Calu3 (cell line): ENCODE measurements around the gene MPI. TPM values are rescaled to one million over a fixed set of nuclear protein-coding genes. Genes with fewer than 3 reads are reported as not detected.

Experiments
- BruUV-seq: library from RNA; stranded (reverse); fragments of 400-500 nt; replicated peaks from 2 replicates; lab custom pipeline; 2021; lab: Mats Ljungman, UMichigan
- CTCF ChIA-PET: fragments of 300-600 bp; sonication (Branson Sonifier 250); formaldehyde crosslinking; loops from one replicate; lab custom pipeline; 2022; ENCODE audit warnings: antibody characterized with exemption; lab: Charles Lee
- DNase-seq: peaks from one replicate; pipeline ENCODE4 v3.0.0; 2022
- H3K27ac Mint-ChIP-seq: one replicate; pipeline ENCODE4 v1.8.0; 2022; ENCODE audit warnings: mixed read lengths; ENCODE audit not compliant: unreplicated experiment
- H3K27me3 Mint-ChIP-seq: one replicate; pipeline ENCODE4 v1.8.0; 2022; ENCODE audit warnings: mixed read lengths; ENCODE audit not compliant: unreplicated experiment
- H3K36me3 Mint-ChIP-seq: one replicate; pipeline ENCODE4 v1.8.0; 2022; ENCODE audit warnings: mild to moderate bottlenecking, moderate library complexity, mixed read lengths; ENCODE audit not compliant: insufficient read depth, unreplicated experiment
- H3K4me1 Mint-ChIP-seq: one replicate; pipeline ENCODE4 v1.8.0; 2022; ENCODE audit warnings: mild to moderate bottlenecking, low read depth, mixed read lengths; ENCODE audit not compliant: unreplicated experiment
- H3K4me3 Mint-ChIP-seq: one replicate; pipeline ENCODE4 v1.8.0; 2022; ENCODE audit warnings: mild to moderate bottlenecking, low read depth, moderate library complexity, mixed read lengths; ENCODE audit not compliant: unreplicated experiment
- H3K9me3 Mint-ChIP-seq: one replicate; pipeline ENCODE4 v1.8.0; 2022; ENCODE audit warnings: low read depth, mixed read lengths; ENCODE audit not compliant: unreplicated experiment
- intact Hi-C: fragments of 100-400 bp; cut with micrococcal nuclease; formaldehyde crosslinking; loops from one replicate; pipeline ENCODE4 v1.10.0; 2022; ENCODE audit not compliant: unreplicated experiment
- total RNA-seq: library from RNA; stranded (reverse); gene quantifications from 2 replicates; pipeline ENCODE4 v1.2.3, GENCODE V29; 2022
- TF ChIP-seq, protein P1 (sequence below): fragments of 200-600 bp; IDR thresholded peaks from one replicate; pipeline ENCODE4 v1.8.0; 2022; ENCODE audit warnings: antibody characterized with exemption; ENCODE audit not compliant: unreplicated experiment

The MPI gene
- total RNA-seq, 1 experiment from 2014 or later: 63.3 TPM

DNA sequence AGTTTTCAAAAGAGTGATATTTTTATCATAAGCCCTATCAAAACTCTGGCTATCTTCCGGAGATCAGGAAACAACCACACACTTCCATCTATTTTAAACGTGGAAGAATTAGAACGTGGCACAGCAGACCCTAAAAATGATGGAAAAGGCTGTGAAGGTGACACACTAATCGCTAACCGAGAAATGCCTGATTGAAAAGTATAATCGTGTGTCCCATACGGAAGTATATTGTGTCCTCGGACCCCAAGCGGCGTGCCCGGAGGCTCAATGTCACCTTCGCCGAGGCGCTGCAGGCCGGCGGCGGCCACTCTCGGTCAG lies 47.4 kb downstream of the MPI start:
- no peaks in the 10 kb centered on the region for H3K9me3 Mint-ChIP-seq
- TF ChIP-seq, protein P1, sequence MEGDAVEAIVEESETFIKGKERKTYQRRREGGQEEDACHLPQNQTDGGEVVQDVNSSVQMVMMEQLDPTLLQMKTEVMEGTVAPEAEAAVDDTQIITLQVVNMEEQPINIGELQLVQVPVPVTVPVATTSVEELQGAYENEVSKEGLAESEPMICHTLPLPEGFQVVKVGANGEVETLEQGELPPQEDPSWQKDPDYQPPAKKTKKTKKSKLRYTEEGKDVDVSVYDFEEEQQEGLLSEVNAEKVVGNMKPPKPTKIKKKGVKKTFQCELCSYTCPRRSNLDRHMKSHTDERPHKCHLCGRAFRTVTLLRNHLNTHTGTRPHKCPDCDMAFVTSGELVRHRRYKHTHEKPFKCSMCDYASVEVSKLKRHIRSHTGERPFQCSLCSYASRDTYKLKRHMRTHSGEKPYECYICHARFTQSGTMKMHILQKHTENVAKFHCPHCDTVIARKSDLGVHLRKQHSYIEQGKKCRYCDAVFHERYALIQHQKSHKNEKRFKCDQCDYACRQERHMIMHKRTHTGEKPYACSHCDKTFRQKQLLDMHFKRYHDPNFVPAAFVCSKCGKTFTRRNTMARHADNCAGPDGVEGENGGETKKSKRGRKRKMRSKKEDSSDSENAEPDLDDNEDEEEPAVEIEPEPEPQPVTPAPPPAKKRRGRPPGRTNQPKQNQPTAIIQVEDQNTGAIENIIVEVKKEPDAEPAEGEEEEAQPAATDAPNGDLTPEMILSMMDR: no peak
- H3K4me3 Mint-ChIP-seq: peak overlapping the region; percentile 93
- no peak for DNase-seq
- H3K36me3 Mint-ChIP-seq: peaks cover 33% of the 10 kb centered on the region
- intact Hi-C loops: no loop called here
- peaks cover 9% of the 10 kb centered on the region for H3K4me1 Mint-ChIP-seq
- BruUV-seq: TSS peak; percentile 81
- peak overlapping the region; percentile 53 for H3K27ac Mint-ChIP-seq
- peaks cover 4% of the 10 kb centered on the region for H3K27me3 Mint-ChIP-seq
- CTCF ChIA-PET: interaction anchor here (1.2 to 1.6 kb wide), 2 partner anchors 14 to 166 kb away, joined by 3 to 11 read pairs; no protein-coding TSS in a partner anchor

DNA sequence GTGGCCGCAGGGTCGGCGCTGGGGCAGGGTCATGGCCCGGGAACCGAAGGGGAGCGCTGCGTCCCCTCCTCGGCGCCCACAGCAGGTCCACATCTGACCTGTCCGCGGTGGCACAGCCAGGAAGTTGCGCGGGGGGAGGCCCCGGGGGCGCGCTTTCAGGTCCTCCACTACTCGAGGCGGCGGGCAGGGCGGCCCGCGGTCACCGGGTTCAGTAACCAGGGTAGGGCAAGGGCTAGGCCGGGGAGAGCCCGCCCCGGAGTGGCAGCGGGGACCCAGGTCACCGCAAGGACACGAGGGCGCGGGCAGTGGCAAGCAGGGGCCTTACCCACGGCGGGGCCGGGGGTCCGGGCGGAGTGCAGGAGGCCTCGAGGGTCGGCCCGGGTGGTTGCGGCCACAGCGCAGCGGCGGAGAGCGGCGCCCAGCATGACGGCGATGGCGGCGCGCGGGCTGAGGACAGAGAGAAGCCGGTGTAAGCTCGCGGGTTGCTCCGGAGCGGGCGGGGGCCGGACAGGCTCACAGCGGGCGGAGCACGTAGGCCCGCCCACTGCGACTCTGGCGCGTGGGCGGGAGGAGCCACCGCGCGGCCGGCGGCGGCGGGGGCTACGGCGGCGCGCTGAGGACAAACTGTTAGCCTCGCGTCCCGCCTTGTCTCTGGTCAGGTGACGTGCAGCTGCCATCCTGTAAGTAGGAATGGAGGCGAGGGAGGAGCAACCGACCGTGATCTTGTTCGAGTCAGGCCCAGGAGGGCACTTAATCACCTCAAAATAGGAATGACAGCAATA lies 47.9 kb downstream of the MPI start, which contains the start of gene COX5A:
Gene COX5A (minus strand): TSS at position 484 of the 782 bp plus-strand sequence. CDS start 59 bp downstream, at position 425.
- Mint-ChIP-seq H3K4me3 (peak within 1 kb of the TSS; percentile 93), H3K9me3 (no peaks in the 10 kb centered on the region), H3K36me3 (peaks cover 33% of the 10 kb centered on the region), H3K4me1 (peaks cover 9% of the 10 kb centered on the region), H3K27me3 (peaks cover 9% of the 10 kb centered on the region), H3K27ac (peak within 1 kb of the TSS; percentile 66)
- CTCF ChIA-PET: interaction anchor here (1.2 to 1.6 kb wide), 3 partner anchors 13 to 167 kb away, joined by 3 to 11 read pairs (median 3); no protein-coding TSS in a partner anchor
- no TSS peak for BruUV-seq
- peak; percentile 97 for DNase-seq
- intact Hi-C loops: no loop called here
- TF ChIP-seq, protein P1: no peak

DNA sequence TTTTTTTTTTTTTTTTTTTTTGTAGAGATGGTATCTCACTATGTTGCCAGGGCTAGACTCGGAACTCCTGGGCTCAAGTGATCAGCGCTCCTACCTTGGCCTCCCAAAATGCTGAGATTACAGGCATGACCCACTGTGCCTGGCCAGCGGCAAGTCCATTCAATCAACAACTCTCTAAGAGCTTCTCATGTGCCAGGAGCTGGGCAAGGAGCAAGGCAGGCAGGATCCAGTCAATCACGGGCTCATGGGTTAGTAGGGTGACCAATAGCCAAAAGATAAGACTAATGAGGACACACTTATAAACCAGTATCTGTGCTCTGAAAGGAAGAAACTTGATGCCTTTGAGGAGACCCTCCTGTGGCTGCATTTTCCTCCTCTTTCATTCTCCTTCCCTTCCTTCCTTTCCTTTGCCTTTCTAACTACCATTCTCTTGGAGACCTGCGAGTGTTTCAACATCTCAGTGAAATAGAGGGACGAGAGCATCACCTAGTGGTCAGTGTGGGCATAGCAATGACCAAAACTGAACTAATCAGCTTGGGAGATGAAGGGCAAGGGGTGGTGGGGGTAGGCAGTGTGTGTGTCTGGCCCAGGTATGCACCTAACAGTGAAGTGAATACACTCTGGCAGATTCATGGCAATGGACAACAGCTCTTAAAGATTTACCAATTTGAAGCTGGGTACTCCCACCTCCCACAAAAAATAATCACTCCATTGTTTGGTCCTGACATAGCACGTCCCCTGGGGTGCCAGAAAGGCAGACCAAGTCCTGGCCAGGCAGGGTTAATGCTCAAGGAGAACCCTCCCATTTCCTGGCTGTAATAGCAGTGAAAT lies 60.5 kb downstream of the MPI start:
- DNase-seq: peak; percentile 87
- no peak overlapping the region for H3K4me3 Mint-ChIP-seq
- H3K27me3 Mint-ChIP-seq: no peaks in the 10 kb centered on the region
- no peak overlapping the region for H3K27ac Mint-ChIP-seq
- TF ChIP-seq, protein P1: peak; percentile 96
- H3K36me3 Mint-ChIP-seq: peaks cover 8% of the 10 kb centered on the region
- CTCF ChIA-PET: interaction anchor here (0.5 to 2.4 kb wide), 12 partner anchors 11 to 225 kb away, joined by 3 to 41 read pairs (median 4); partner anchors contain the start of genes COX5A, CYP1A1, FAM219B and SCAMP5
- H3K9me3 Mint-ChIP-seq: no peaks in the 10 kb centered on the region
- intact Hi-C loops: loop anchor here (1.0 to 2.0 kb wide), 2 partner anchors 179 to 315 kb away; no protein-coding TSS in a partner anchor
- BruUV-seq: no TSS peak
- H3K4me1 Mint-ChIP-seq: peaks cover 17% of the 10 kb centered on the region

DNA sequence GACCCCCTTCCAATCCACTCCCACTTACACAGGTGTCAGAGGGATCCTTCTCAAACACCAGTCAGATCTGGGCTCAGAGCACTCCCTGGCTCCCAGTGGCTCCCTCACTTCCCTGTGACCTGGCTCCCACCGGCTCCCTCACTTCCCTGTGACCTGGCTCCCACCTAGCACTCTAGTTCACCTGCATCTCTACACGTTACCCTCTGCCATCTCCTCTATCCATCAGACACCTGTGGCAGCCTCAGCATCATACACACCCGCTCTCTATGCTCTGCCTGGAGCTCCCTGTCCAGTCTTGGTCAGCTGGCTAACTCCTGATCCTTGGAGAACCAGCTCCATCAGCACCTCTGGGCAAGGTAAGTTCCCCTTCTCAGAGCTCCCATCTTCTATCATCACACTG lies 61.2 kb downstream of the MPI start:
- DNase-seq: no peak
- H3K4me1 Mint-ChIP-seq: peaks cover 23% of the 10 kb centered on the region
- no peak overlapping the region for H3K27ac Mint-ChIP-seq
- H3K9me3 Mint-ChIP-seq: no peaks in the 10 kb centered on the region
- intact Hi-C loops: loop anchor here (2.0 kb wide), 1 partner anchor 316 kb away; no protein-coding TSS in a partner anchor
- no TSS peak for BruUV-seq
- CTCF ChIA-PET: interaction anchor here (0.5 to 2.4 kb wide), 14 partner anchors 10 to 226 kb away, joined by 3 to 41 read pairs (median 4); partner anchors contain the start of genes COX5A, CYP1A1, FAM219B and SCAMP5
- H3K36me3 Mint-ChIP-seq: peaks cover 15% of the 10 kb centered on the region
- TF ChIP-seq, protein P1: no peak
- no peak overlapping the region for H3K4me3 Mint-ChIP-seq
- no peaks in the 10 kb centered on the region for H3K27me3 Mint-ChIP-seq
